Memory B cell (primary cell): ENCODE measurements around the gene EPM2A.

ENCODE experiments used
- ATAC-seq: fragments of 150-1000 bp; cut with Tn5 transposase; 2 replicates; pipeline ENCODE4 v1.10.0; 2021; ENCODE audit warnings: low read depth, mild to moderate bottlenecking, moderate library complexity
- DNase-seq, 2 donors: peaks; one replicate each; pipeline ENCODE4 v3.0.0; 2022; ENCODE audit warnings: low spot score in 2 of 2
- H3K27ac Mint-ChIP-seq: one replicate; pipeline ENCODE4 v1.8.0; 2022; ENCODE audit warnings: mild to moderate bottlenecking, moderate library complexity, mixed read lengths
- H3K27me3 Mint-ChIP-seq: one replicate; pipeline ENCODE4 v1.8.0; 2022; ENCODE audit warnings: mixed read lengths
- H3K36me3 Mint-ChIP-seq: one replicate; pipeline ENCODE4 v1.8.0; 2022; ENCODE audit warnings: mild to moderate bottlenecking, mixed read lengths
- H3K4me1 Mint-ChIP-seq: one replicate; pipeline ENCODE4 v1.8.0; 2022; ENCODE audit warnings: mixed read lengths
- H3K4me3 Mint-ChIP-seq: one replicate; pipeline ENCODE4 v1.8.0; 2022; ENCODE audit warnings: mild to moderate bottlenecking, moderate library complexity, mixed read lengths
- H3K9me3 Mint-ChIP-seq: one replicate; pipeline ENCODE4 v1.8.0; 2022; ENCODE audit warnings: mixed read lengths

EPM2A gene

GRCh38 chr6:145681965-145682364 lies 53.4 kb downstream of the EPM2A start:
- no peak overlapping the region for H3K27ac Mint-ChIP-seq
- no peaks in the 10 kb centered on the region for H3K4me1 Mint-ChIP-seq
- H3K36me3 Mint-ChIP-seq, result peaks cover 43% of the 10 kb centered on the region
- peaks cover 5% of the 10 kb centered on the region for H3K9me3 Mint-ChIP-seq
- ATAC-seq, result no peak
- no peak overlapping the region for H3K4me3 Mint-ChIP-seq
- no peak for DNase-seq
- H3K27me3 Mint-ChIP-seq, result no peaks in the 10 kb centered on the region

DNA sequence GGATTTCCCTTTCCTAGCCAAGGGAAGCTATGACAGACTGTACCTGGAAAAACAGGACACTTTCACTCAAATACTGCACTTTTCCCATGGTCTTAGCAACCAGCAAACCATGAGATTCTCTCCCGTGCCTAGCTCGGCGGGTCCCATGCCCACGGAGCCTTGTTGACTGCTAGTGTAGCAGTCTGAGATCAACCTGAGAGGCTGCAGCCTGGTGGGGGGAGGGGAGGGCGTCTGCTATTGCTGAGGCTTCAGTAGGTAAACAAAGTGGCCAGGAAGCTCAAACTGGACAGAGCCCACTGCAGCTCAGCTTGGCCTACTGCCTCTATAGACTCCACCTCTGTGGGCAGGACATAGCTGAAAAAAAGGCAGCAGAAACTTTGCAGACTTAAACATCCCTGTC lies 61.8 kb downstream of the EPM2A start:
- H3K36me3 Mint-ChIP-seq, result peaks cover 35% of the 10 kb centered on the region
- H3K9me3 Mint-ChIP-seq, result no peaks in the 10 kb centered on the region
- no peaks in the 10 kb centered on the region for H3K4me1 Mint-ChIP-seq
- H3K27me3 Mint-ChIP-seq, result no peaks in the 10 kb centered on the region
- H3K4me3 Mint-ChIP-seq, result no peak overlapping the region
- ATAC-seq, result no peak
- no peak overlapping the region for H3K27ac Mint-ChIP-seq
- DNase-seq, result no peak

DNA sequence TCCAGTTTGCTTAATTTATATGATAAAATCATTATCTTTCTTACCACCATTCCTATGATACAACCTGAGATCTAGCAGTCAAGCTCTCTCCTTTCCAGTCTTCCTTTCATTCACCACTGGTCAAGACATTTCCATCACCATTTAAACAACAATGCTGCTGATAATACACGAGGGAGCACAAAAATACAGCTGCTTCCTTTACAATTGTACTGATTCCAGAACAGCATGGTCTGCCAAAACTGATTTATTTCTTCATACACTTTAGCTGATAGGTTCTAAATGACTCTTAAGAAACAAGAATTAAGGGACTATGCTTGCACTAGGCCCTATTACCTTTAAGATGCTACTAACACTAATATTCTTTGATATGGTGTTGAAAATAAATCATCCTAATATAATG lies 65.0 kb downstream of the EPM2A start:
- Mint-ChIP-seq H3K4me3 (no peak overlapping the region), H3K4me1 (no peaks in the 10 kb centered on the region), H3K36me3 (peaks cover 18% of the 10 kb centered on the region), H3K27me3 (no peaks in the 10 kb centered on the region), H3K27ac (no peak overlapping the region), H3K9me3 (no peaks in the 10 kb centered on the region)
- DNase-seq (no peak), ATAC-seq (no peak)

DNA sequence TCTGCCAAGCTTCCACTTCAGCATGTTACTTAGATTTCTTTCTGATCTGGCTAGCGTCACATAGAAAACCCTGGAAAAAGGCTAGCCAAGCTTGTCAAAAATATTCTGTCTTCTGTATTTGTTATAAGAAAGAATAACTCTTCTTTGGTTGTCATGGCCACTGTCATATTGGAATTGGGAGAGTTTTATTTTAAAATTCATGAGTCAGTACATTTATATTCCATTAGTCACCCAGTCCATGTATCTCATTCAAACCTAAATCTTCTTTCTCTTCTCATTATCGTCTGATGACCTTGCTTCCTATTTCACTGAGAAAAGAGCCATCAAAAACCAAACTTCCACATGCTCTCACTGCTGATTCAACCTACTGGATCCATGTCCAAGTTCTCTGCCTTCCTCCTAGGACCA lies 65.7 kb downstream of the EPM2A start:
- H3K27me3 Mint-ChIP-seq, result no peaks in the 10 kb centered on the region
- ATAC-seq (no peak), DNase-seq (no peak)
- H3K27ac Mint-ChIP-seq, result no peak overlapping the region
- H3K4me1 Mint-ChIP-seq, result no peaks in the 10 kb centered on the region
- H3K36me3 Mint-ChIP-seq, result peaks cover 13% of the 10 kb centered on the region
- no peaks in the 10 kb centered on the region for H3K9me3 Mint-ChIP-seq
- no peak overlapping the region for H3K4me3 Mint-ChIP-seq

DNA sequence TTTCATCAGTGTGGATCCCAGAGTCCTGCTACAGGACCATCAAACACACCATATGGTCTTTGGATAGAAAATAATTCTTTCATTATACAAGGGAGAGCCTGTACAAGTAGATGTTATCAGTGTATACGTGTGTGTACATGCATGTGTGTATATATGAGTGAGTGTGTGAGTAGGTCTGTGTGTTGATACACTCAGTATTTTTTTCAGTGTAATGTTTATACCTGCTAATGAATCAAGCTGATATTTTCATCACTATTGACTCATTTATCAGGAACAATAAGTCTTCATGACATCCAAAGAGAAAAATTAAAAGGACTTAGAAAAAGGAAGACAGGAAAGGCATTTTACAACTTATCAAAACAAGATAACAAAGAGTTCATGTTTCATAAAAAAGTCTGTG lies 66.5 kb downstream of the EPM2A start:
- ATAC-seq (no peak), DNase-seq (no peak)
- no peaks in the 10 kb centered on the region for H3K4me1 Mint-ChIP-seq
- H3K36me3 Mint-ChIP-seq, result peaks cover 7% of the 10 kb centered on the region
- H3K27ac Mint-ChIP-seq, result no peak overlapping the region
- no peaks in the 10 kb centered on the region for H3K9me3 Mint-ChIP-seq
- H3K4me3 Mint-ChIP-seq, result no peak overlapping the region
- no peaks in the 10 kb centered on the region for H3K27me3 Mint-ChIP-seq

- peaks cover 5% of the 10 kb centered on the region for H3K4me1 Mint-ChIP-seq
- H3K36me3 Mint-ChIP-seq, result peaks cover 9% of the 10 kb centered on the region
- H3K9me3 Mint-ChIP-seq, result no peaks in the 10 kb centered on the region
- no peaks in the 10 kb centered on the region for H3K27me3 Mint-ChIP-seq
- no peak overlapping the region for H3K4me3 Mint-ChIP-seq
- DNase-seq, result no peak
- H3K27ac Mint-ChIP-seq, result no peak overlapping the region
- ATAC-seq, result no peak
These were observed 74.6 kb downstream of the EPM2A start for GRCh38 chr6:145660676-145661075.

- Mint-ChIP-seq H3K4me1 (peaks cover 5% of the 10 kb centered on the region), H3K27ac (no peak overlapping the region), H3K4me3 (no peak overlapping the region), H3K27me3 (no peaks in the 10 kb centered on the region), H3K9me3 (no peaks in the 10 kb centered on the region), H3K36me3 (peaks cover 2% of the 10 kb centered on the region)
- DNase-seq (no peak), ATAC-seq (no peak)
These were observed 79.2 kb downstream of the EPM2A start for GRCh38 chr6:145656128-145656527.

DNA sequence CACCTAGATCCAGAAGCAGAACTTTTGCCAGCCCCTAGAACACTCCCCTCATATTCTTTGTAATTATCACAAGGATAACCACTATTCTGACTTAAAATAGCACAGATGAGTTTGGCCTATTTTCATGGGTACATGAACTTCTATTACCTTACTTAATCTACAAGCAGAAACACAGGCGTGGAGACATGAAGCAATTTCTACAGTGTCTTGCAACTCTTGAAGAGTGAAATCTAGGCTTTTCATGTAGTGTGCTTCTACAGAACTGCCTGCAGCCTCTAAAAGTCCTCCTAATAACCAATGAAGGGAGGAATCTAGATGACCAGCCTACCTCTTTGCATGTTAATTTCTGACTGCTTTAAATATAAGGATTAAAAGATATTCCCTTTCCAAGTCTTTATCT lies 82.7 kb downstream of the EPM2A start:
- H3K27ac Mint-ChIP-seq, result no peak overlapping the region
- no peaks in the 10 kb centered on the region for H3K9me3 Mint-ChIP-seq
- H3K36me3 Mint-ChIP-seq, result peaks cover 4% of the 10 kb centered on the region
- no peak for ATAC-seq
- DNase-seq, result no peak
- no peak overlapping the region for H3K4me3 Mint-ChIP-seq
- H3K27me3 Mint-ChIP-seq, result no peaks in the 10 kb centered on the region
- H3K4me1 Mint-ChIP-seq, result peaks cover 5% of the 10 kb centered on the region

DNA sequence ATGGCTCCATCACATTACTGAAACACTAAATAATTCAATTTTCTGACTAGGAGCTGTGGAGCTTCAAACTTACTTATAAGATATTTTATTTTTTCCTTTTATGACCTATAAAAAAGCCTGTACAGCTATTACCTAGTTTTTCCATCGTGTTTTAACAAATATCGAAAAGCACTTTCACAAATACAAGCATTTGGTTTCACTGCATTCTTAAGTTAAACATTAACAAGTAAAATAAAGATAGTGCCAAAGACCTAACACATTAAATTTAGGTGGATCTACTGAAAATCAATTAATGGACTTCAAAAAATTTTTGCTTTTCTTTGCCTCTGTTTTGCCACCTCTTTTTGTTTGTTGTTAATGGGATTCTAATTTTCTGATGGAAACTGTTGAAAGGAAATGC lies 83.3 kb downstream of the EPM2A start:
- H3K9me3 Mint-ChIP-seq, result no peaks in the 10 kb centered on the region
- ATAC-seq, result no peak
- no peak overlapping the region for H3K27ac Mint-ChIP-seq
- H3K27me3 Mint-ChIP-seq, result no peaks in the 10 kb centered on the region
- no peak overlapping the region for H3K4me3 Mint-ChIP-seq
- no peak for DNase-seq
- H3K36me3 Mint-ChIP-seq, result peaks cover 4% of the 10 kb centered on the region
- H3K4me1 Mint-ChIP-seq, result peaks cover 5% of the 10 kb centered on the region

- no peaks in the 10 kb centered on the region for H3K4me1 Mint-ChIP-seq
- no peak overlapping the region for H3K27ac Mint-ChIP-seq
- peaks cover 6% of the 10 kb centered on the region for H3K36me3 Mint-ChIP-seq
- no peak overlapping the region for H3K4me3 Mint-ChIP-seq
- H3K9me3 Mint-ChIP-seq, result no peaks in the 10 kb centered on the region
- H3K27me3 Mint-ChIP-seq, result no peaks in the 10 kb centered on the region
- no peak for ATAC-seq
- no peak for DNase-seq
These were observed 87.2 kb downstream of the EPM2A start for GRCh38 chr6:145648149-145648548.

DNA sequence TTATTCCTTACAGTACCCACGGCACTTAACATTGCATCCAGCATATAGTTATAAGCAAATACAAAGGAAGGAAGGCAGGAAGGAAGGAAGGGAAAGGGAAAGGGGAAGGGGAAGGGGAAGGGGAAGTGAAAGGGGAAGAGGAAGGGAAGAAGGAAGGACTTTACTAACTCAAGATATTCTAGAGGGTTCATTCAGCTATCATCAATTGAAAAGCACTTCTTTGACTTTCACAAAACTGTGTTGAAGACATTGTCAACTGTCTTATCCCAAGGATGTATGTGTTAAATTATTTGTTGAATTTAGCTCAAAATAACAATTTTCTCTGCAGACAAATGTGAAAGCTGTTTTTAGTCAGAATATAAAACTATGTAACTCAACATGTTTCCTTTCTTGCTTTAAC lies 87.7 kb downstream of the EPM2A start:
- no peak for ATAC-seq
- H3K4me1 Mint-ChIP-seq, result peaks cover 3% of the 10 kb centered on the region
- H3K9me3 Mint-ChIP-seq, result no peaks in the 10 kb centered on the region
- H3K36me3 Mint-ChIP-seq, result peaks cover 6% of the 10 kb centered on the region
- no peak overlapping the region for H3K27ac Mint-ChIP-seq
- H3K4me3 Mint-ChIP-seq, result no peak overlapping the region
- no peaks in the 10 kb centered on the region for H3K27me3 Mint-ChIP-seq
- no peak for DNase-seq

DNA sequence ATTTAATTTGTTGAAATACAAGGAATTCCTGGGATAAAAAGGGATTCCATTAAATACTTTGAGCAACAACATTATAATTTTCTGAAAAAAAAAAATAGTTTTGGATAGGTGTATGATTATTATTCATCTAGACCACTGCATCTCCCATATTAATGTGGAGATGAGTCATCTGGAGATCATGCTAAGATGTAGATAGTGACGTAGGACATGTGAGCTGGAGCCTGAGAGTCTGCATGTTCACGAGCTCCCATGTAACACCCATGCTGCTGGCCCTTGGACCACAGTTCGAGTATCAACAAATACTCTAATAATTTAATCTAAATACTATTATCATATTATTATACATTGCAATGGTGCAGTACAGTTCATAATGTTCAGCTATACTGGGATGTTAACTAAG lies 91.6 kb downstream of the EPM2A start:
- DNase-seq (no peak), ATAC-seq (no peak)
- Mint-ChIP-seq H3K4me1 (peaks cover 3% of the 10 kb centered on the region), H3K9me3 (peaks cover 2% of the 10 kb centered on the region), H3K27me3 (no peaks in the 10 kb centered on the region), H3K27ac (no peak overlapping the region), H3K4me3 (no peak overlapping the region), H3K36me3 (peaks cover 4% of the 10 kb centered on the region)

DNA sequence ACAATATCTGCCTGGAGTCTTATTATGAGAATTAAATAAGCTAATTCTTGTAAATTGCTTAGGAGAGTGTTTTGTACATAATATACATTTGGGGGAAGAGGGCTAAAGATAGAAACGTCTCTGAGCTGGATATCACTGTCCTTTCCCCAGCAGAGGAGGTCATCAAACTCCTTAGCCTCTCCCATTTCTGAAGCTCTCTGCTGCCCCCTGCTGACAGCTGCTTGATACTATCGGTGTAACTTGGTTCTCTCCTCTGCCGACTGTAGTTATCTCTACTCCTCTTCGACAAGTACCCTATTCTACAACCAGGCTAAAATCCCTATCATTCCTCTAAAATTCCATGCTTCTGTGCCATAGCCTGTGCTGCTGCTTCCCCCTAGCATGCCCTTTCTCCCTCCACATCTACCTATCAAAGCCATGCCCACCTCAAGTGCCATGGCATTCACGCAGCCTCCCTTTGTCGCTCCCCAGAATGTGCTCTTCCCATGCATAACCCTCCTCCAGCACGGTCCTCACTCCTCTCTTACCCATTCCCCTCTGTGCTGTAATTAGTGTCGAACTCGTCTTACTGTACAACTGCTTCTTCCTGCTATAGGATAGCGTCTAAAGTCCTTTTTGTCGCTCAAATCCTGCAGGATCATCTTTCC lies 101.2 kb downstream of the EPM2A start:
- Mint-ChIP-seq H3K4me3 (no peak overlapping the region), H3K27me3 (no peaks in the 10 kb centered on the region), H3K9me3 (no peaks in the 10 kb centered on the region), H3K4me1 (peaks cover 6% of the 10 kb centered on the region), H3K27ac (no peak overlapping the region), H3K36me3 (peaks cover 8% of the 10 kb centered on the region)
- peak; percentile 72 for ATAC-seq
- peak; percentile 64 to 81 for DNase-seq

DNA sequence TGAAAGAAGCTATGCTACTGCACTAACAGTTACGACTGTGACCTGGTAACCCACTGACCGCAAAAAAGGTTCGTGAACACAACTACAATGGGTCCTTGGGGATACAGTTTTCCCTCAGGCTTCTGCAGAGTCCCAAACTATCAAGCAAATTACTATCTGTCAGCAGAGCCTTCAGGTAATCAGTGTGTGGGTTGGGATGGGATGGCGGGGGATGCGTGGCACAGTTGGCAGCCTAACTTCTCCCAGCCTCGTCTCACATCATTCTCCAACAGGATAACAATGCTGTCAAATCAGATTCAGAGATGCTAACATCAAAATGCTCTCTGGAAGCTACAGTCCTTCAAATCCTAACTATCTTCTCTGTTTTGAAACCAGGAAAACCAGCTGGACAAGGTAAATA lies 102.3 kb downstream of the EPM2A start:
- ATAC-seq (no peak), DNase-seq (no peak)
- peaks cover 6% of the 10 kb centered on the region for H3K4me1 Mint-ChIP-seq
- no peaks in the 10 kb centered on the region for H3K27me3 Mint-ChIP-seq
- H3K36me3 Mint-ChIP-seq, result peaks cover 10% of the 10 kb centered on the region
- H3K27ac Mint-ChIP-seq, result no peak overlapping the region
- H3K9me3 Mint-ChIP-seq, result no peaks in the 10 kb centered on the region
- no peak overlapping the region for H3K4me3 Mint-ChIP-seq

DNA sequence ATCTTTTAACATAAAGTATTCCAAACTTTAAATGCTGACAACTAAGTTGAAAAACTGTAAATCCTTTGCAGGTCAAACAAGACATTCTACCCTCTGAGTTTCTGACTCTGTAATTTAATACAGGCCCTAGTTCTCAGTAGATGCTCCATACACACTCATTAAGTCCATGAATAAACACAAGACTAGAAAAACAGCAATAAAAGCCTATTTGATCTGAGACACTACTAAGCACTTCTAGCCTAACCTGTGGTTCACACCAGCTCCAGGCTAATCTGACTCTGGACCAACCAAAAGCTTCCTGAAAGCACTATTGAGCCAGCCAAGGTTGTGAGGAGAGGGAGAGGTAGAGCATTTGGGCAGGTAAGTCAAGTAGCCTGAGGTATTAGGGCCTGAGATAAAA lies 103.9 kb downstream of the EPM2A start:
- Mint-ChIP-seq H3K9me3 (no peaks in the 10 kb centered on the region), H3K4me3 (no peak overlapping the region), H3K4me1 (peaks cover 6% of the 10 kb centered on the region), H3K27me3 (no peaks in the 10 kb centered on the region), H3K27ac (no peak overlapping the region), H3K36me3 (peaks cover 14% of the 10 kb centered on the region)
- ATAC-seq, result no peak
- no peak for DNase-seq
